MG63 (cell line): Measurements from ENCODE around the gene PDLIM4. TPM values are rescaled to one million over a fixed set of nuclear protein-coding genes. Genes with fewer than 3 reads are reported as not detected.

ENCODE experiments used
- DNase-seq: peaks from one replicate; pipeline ENCODE4 v3.0.0-alpha.2; 2020
- H3K27me3 ChIP-seq: fragments of 250-450 bp; sonication (Bioruptor Pico); 2 replicates; pipeline ENCODE4 v1.5.1; 2020; ENCODE audit warnings: mild to moderate bottlenecking, moderate library complexity
- H3K36me3 ChIP-seq: fragments of 250-450 bp; sonication (Bioruptor Pico); 2 replicates; pipeline ENCODE4 v1.5.1; 2020; ENCODE audit warnings: mild to moderate bottlenecking, moderate library complexity
- H3K4me3 ChIP-seq: fragments of 250-450 bp; sonication (Bioruptor Pico); 2 replicates; pipeline ENCODE4 v1.5.1; 2020; ENCODE audit warnings: mild to moderate bottlenecking, moderate library complexity
- H3K9me3 ChIP-seq: fragments of 250-450 bp; sonication (Bioruptor Pico); 2 replicates; pipeline ENCODE4 v1.5.1; 2020; ENCODE audit warnings: mild to moderate bottlenecking, moderate library complexity
- total RNA-seq: library from RNA; depleted of rRNA; stranded (reverse); fragments of >200 nt; shearing (Covaris generic); gene quantifications from 2 replicates; pipeline ENCODE4 v1.2.3, GENCODE V29; 2014; ENCODE audit warnings: low replicate concordance

PDLIM4 gene
- total RNA-seq, 1 experiment from 2014 or later = 130 TPM

DNA sequence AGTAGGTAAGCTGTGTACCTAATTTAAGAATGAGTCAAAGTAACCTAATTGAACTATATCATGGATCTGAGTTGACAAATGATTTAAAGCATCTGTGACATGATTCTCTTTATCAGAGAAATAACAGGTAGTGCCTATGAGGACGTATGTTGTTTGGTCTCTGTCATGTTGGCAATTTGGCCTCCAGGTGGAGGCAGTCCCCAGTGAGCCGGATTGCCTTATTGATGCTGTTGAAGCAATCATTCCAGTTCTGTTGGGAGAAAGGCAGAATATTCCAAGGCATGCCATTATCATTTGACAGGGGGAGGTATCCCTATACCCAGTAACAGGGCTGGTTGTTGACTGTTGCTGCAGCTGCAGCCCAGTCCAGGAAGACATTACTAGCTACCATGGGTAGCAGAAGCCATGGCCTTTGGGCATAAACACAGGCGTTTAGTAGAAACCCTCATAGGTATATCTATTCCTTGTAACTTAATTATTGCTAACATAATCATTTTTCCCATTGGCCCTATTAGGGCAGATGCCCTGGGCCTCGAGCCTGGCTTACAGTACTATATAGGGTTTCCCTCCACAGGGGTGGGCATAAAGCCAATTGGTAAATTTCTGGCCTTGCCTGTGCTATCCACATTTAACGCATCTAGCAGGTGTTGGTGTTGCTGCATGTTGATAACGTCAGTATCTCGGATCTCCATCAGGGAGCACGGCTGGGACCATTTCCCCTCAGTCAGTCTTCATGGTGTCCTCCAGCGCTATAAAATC, 24.5 kb downstream of the PDLIM4 start:
- no peak for DNase-seq
- H3K36me3 ChIP-seq = no peaks in the 10 kb centered on the region
- no peak overlapping the region for H3K4me3 ChIP-seq
- no peaks in the 10 kb centered on the region for H3K9me3 ChIP-seq
- H3K27me3 ChIP-seq = no peaks in the 10 kb centered on the region

DNA sequence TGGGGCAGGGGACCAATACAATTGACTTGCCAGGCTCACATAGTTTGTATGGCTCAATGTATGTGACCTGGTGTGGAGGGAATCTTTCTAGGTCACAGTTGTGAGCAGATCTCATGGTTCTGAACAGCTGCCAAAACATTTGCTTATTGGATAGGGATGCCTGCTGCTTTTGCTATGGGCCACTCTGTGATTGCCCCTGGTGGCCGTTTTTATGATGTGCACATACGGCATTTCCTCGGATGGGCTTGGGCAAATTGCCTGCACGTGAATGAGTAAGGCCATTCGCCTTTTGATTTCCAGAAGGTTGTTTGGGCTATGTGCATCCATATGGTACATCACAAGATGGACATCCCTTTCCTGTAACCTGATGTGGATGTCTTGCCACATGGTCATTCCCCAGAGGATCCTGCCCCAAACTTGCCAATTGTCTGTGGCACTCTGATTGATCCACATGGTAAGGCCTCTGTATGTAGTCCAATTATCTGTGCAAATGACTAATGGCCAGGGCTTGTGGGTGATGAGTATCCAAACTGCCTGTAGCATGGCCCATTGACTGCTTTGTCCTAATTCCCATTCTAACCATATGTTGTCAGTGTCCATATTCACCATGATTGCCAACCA, 26.0 kb downstream of the PDLIM4 start:
- H3K36me3 ChIP-seq = no peaks in the 10 kb centered on the region
- H3K27me3 ChIP-seq = no peaks in the 10 kb centered on the region
- no peaks in the 10 kb centered on the region for H3K9me3 ChIP-seq
- peak; percentile 71 for DNase-seq
- no peak overlapping the region for H3K4me3 ChIP-seq

DNA sequence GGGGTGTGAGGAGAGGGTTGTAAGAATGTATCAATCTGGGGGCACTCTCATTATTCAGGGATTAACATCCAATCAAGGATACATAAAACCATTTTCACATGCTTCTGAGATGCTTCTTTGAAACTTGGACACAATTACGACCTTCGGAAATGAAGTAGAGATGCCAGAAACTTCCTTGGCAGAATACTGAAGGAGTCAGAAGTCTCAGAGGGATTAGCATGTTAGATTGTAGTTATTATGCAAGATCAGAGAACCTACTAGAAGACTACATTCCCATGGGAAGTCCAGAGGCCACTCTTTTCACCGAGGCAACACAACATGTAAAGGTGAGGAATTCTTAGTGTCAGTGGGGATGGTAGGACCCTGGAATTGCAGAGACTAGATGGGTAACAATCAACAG, 31.6 kb downstream of the PDLIM4 start:
- H3K4me3 ChIP-seq = no peak overlapping the region
- H3K9me3 ChIP-seq = no peaks in the 10 kb centered on the region
- no peaks in the 10 kb centered on the region for H3K36me3 ChIP-seq
- H3K27me3 ChIP-seq = no peaks in the 10 kb centered on the region
- no peak for DNase-seq

DNA sequence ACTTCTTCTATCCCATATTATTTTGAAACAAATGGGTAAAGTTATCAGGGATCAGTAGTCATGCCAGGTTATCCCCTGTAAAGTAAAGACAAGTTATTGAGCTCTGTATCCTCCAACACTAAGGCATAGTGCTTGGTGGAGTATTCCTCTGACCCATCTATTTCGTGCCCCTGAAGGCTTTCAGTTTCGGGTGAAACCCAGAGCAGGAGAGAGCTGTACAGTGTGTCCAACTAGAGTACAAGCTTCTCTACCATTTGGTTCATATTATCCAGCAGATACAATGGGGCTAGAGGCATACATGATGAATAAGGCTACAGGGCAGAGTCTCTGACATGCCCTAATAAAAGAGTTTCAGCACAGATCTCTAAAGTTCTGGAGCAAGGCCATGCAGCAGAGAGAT, 33.5 kb downstream of the PDLIM4 start:
- Histone ChIP-seq H3K4me3 (no peak overlapping the region), H3K36me3 (no peaks in the 10 kb centered on the region), H3K27me3 (peaks cover 3% of the 10 kb centered on the region; the same call in 1 of the 2 replicates), H3K9me3 (no peaks in the 10 kb centered on the region)
- no peak for DNase-seq

DNA sequence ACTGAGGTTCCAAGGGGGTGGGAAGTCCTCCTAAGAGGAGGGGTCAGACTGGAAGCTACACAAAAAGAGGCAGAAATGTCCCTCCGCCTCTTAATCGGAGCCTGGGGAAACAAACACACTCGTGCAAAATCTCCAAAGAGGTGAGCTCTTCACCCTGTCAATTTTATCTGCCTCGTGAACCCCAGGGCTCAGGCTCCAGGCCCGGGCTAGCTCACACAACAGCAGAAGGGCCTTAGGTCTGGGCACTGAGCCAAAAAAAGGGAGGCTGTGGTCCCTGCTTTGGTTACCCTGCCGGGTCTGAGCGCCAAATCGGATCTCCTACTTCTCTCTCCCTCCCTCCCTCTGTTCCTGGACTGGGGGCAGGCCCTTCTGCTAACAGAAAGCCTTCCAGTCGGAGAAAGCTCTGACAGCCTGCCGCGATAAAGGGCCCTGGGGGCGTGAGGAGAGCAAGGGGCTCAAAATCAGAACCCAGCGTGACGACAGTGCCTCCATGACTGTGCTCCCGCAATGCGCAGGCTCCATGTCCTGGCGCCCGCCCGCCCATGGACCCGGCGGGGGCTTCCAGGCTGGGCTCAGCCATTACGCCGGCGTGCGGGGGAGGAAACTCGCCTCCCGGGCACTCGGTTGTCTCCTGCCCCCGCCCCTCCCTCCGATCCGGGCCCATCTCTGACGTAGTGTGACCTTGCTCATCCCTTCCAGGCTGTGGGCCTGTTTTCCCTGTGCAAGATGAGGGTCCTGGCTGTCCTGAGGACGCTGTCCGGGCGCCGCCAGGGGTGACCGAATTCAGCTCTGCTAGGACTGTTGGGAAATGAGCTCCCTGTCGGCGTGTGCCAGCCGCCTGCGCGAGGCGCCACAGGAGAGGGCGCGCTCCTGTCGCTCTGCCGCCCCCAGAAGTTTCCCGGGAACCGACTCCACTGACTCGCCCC, 35.8 kb downstream of the PDLIM4 start:
- peak; percentile 96 for DNase-seq
- no peaks in the 10 kb centered on the region for H3K9me3 ChIP-seq
- peak overlapping the region; percentile 59 for H3K4me3 ChIP-seq
- peaks cover 3% of the 10 kb centered on the region; the same call in 1 of the 2 replicates for H3K27me3 ChIP-seq
- H3K36me3 ChIP-seq = no peaks in the 10 kb centered on the region

DNA sequence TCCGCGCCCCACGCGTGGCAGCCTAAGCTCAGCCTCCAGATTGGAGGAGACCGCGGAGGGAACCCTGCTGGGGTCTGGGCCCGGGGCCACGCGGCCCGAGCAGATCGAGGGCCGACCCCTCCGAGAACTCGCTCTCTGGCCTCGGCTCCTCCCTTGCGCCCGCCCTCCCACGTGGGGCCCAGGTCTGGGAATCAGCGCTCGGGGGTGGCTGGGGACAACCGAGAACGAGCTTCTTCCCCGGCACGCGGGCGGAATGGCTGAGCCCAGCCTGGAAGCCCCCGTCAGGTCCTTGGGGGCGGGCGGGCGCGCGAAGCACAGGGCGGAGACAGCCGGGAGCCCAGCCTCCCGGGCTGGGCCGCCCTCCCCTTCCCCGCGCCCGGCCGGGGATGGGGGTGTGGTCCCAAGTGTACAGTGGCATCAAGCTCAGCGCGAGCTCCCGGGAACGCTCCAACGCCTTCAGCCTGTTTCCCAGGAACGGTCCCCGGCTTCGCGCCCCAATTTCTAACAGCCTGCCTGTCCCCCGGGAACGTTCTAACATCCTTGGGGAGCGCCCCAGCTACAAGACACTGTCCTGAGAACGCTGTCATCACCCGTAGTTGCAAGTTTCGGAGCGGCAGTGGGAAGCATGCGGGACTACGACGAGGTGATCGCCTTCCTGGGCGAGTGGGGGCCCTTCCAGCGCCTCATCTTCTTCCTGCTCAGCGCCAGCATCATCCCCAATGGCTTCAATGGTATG, 36.7 kb downstream of the PDLIM4 start, which contains the start of gene SLC22A4:
SLC22A4 (plus strand) TSS at position 403 of the 736 bp plus-strand sequence; CDS start at position 626, 223 bp downstream.
- H3K27me3 ChIP-seq = peaks cover 3% of the 10 kb centered on the region; the same call in 1 of the 2 replicates
- no peaks in the 10 kb centered on the region for H3K36me3 ChIP-seq
- H3K4me3 ChIP-seq = peak within 1 kb of the TSS; percentile 59
- DNase-seq = peak; percentile 97
- no peaks in the 10 kb centered on the region for H3K9me3 ChIP-seq

DNA sequence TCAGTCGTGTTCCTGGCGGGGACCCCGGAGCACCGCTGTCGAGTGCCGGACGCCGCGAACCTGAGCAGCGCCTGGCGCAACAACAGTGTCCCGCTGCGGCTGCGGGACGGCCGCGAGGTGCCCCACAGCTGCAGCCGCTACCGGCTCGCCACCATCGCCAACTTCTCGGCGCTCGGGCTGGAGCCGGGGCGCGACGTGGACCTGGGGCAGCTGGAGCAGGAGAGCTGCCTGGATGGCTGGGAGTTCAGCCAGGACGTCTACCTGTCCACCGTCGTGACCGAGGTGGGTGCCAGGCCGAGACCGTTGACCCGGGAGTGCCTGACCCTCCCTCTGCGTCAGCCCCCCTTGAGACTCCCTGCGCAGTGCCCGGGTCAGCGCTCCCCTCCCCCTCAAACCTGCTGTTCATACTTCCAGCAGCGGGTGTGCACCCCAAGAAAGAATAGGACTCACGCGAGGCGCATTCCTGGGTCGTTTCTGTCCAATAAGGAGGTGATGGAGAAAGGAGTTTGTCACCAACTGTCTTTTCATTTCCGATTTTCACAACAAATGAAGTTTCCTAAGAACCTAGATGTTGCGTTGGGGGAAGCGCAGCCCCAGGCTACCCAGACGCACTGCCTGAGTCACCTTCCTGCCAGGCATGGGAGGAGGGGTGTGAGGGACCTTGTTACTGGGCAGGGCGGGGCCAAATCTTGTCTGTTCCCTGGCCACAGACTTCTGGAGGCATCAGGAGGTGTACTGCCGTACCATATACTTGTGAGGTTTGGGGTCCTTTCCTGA, 37.4 kb downstream of the PDLIM4 start:
- peak; percentile 46 for DNase-seq
- H3K4me3 ChIP-seq = peak overlapping the region; percentile 59
- H3K27me3 ChIP-seq = peaks cover 3% of the 10 kb centered on the region; the same call in 1 of the 2 replicates
- no peaks in the 10 kb centered on the region for H3K9me3 ChIP-seq
- H3K36me3 ChIP-seq = no peaks in the 10 kb centered on the region

DNA sequence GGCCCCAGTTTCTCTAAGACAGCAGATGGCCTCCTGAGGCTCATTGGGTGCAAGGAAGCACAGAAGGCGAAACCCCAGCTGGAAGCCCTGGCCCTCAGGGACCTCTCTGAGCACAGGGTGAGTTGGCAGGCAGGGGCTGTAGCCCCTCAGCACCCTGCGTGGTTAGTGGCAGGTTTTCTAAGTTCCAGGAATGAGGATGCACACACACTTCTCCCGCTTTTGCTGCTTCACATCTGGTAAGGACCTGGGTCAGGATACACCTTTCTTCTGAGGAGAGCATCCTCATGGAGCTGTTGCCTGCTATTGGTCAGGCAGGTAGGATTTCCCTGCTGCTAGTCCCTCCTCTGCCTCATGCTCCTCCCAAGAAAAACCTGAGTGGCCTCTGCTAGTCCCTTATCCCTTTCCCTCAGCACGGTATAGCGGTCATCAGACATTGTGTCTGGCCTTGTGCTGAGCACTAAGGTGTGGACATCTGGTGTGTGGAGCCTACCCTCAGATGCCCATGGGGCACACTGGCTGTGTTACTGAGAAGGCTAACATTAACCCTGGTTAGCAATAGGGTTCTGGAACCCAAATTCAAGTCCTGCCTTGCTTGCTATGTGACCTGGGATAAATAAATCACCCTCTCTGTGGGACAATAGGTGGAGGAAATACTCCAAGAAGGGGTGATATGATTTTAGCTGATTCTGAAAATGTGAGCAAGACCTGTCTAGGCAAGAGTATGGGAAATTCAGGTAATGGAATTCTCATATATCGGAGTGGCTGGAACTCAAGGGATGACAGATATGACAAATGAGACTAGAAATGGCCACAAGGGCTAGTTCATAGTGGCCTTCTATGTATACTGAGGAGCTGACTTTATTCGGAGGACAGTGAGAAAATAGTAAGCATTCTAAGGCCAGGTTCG, 38.3 kb downstream of the PDLIM4 start:
- Histone ChIP-seq H3K27me3 (peaks cover 3% of the 10 kb centered on the region; the same call in 1 of the 2 replicates), H3K9me3 (no peaks in the 10 kb centered on the region), H3K36me3 (no peaks in the 10 kb centered on the region), H3K4me3 (no peak overlapping the region)
- DNase-seq = no peak

DNA sequence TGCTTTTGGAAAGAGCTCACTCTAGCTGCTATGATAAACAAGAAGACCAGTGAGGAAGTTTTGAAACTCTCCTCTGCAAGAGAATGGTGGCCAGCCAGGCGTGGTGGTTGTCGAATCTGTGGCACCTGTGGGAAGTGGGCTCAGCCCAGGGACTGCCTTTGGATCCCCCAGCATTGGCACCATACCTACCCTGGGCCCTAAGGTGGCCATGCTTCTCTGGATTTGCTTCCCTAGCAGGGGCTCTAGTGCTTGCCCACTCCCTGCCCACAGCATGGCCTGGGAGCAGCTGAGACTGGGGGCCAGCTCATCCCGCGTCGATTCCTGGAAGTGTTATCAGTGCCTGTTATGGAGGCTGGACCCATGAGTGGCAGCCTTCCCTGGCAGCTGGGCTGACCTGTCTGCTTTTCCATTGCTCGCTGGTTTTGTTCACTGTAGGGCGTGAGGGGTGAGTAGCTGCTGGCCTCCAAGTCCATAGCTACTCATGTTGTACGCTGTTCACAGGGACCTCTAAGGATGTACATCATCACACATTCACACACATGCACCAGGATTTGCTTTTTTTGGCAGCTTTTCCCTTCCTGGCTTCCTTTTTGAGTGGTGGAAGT, 39.0 kb downstream of the PDLIM4 start:
- Histone ChIP-seq H3K36me3 (no peaks in the 10 kb centered on the region), H3K27me3 (peaks cover 3% of the 10 kb centered on the region; the same call in 1 of the 2 replicates), H3K9me3 (no peaks in the 10 kb centered on the region), H3K4me3 (no peak overlapping the region)
- DNase-seq = no peak

DNA sequence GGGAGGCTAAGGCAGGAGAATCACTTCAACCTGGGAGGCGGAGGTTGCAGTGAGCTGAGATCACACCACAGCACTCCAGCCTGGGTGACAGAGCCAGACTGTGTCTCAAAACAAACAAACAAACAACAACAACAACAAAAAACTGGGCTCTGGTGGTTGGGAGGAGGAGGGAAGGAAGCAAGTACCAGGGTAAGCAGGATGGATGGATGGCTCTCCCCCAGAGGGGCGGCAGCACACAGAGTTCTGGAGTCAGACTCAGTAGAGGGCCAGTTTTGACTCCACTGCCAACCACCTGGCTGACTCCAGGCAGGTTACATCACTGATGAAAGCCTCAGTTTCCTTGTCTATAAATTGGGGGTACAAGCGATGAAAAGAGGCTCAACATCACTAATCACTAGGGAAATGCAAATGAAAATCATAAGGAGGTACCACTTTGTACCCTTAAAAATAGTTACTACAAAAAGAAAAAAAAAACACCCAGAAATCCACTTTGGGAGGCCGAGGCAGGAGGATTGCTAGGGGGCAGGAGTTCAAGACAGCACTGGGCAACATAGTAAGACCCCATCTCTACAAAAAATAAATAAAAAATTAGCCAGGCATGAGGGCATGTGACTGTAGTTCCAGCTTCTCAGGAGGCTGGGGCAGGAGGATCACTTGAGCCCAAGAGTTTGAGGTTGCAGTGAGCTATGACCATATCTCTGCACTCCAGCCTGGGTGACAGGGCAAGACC, 39.9 kb downstream of the PDLIM4 start:
- no peaks in the 10 kb centered on the region for H3K9me3 ChIP-seq
- no peak for DNase-seq
- no peaks in the 10 kb centered on the region for H3K36me3 ChIP-seq
- H3K27me3 ChIP-seq = peaks cover 3% of the 10 kb centered on the region; the same call in 1 of the 2 replicates
- no peak overlapping the region for H3K4me3 ChIP-seq

DNA sequence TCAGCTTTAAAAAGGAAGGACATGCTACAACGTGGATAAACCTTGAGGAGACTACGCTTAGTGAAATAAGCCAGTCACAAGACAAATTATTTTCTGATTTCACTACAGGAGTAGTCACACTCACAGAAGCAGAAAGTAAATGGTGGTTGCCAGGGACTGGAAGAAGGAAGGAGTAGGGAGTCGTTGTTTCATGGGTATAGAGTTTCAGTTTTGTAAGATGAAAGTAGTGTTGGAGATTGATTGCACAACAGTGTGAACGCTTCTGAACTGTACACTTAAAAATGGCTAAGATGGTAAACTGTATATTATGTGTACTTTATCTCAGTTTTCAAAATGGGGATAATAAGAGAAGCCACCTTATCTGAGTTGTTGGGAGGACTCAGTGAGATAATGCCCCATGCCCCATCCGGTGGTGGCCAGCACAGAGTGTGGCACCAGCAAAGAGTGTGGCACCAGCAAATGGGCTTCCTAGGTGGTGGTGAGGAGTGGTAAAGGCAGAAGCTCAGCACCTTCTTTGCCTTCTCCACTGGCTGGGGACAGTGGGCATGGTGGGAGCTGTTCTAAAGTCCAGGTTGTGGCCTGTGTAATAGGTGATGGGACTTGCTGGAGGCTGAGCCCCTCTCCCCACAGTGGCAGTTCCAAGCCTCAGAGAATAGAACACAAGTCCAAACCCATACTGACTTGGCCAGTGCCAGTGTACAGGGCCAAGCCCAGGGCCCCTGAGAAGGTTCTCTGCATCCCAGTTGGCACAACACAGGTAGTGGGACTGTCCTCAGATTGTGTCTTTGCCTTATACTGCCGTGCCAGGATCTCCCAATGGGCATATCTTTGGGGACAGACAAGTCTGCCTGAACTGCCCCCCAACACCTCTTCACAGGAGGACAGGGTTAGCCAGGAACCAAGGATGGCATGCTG, 41.1 kb downstream of the PDLIM4 start:
- no peak for DNase-seq
- Histone ChIP-seq H3K27me3 (peaks cover 3% of the 10 kb centered on the region; the same call in 1 of the 2 replicates), H3K9me3 (no peaks in the 10 kb centered on the region), H3K36me3 (no peaks in the 10 kb centered on the region), H3K4me3 (no peak overlapping the region)

DNA sequence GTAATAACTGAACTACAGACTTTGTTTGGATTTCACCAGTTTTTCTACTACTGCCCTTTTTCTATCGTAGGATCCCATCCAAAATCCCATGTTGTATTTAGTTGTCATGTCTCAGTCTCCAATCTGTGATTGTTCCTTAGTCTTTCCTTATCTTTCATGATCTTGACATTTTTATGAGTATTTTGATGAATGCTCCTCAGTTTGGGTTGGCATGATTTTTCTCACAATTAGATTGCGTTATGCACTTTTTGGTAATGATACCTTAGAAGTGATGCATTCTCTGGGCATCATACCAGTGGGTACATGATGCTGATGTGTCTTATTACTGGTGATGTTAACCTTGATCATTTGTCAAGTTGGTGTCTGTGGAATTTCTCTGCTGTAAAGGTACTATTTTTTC, 42.4 kb downstream of the PDLIM4 start:
- DNase-seq = no peak
- Histone ChIP-seq H3K27me3 (peaks cover under 1% of the 10 kb centered on the region; the same call in 1 of the 2 replicates), H3K9me3 (no peaks in the 10 kb centered on the region; the same call in 1 of the 2 replicates), H3K4me3 (no peak overlapping the region), H3K36me3 (no peaks in the 10 kb centered on the region)
